Measurements from ENCODE around the gene CAND2.
A peak's percentile ranks its signal among the peaks of the same experiment; 100 is the strongest.
"Not testable (repeated sequence)": the region's sequence is repeated elsewhere in the genome, so short reads cannot be mapped to it uniquely, and the experiment has no call there.

CAND2 gene

GRCh38 chr3:12780751-12781150, 15.7 kb upstream of the CAND2 start:
- no peak overlapping the region for H3K4me3 ChIP-seq (ENCODE audit: low read depth, low read length)
- TF ChIP-seq CTCF (IDR thresholded peaks at IDR 0.05; ENCODE audit: borderline replicate concordance, insufficient read depth, low read depth, low read length) = no peak

GRCh38 chr3:12782172-12782815, 14.2 kb upstream of the CAND2 start:
- no peak overlapping the region for H3K4me3 ChIP-seq (ENCODE audit: low read depth, low read length)
- TF ChIP-seq CTCF (IDR thresholded peaks at IDR 0.05; ENCODE audit: borderline replicate concordance, insufficient read depth, low read depth, low read length) = no peak

GRCh38 chr3:12785096-12785495, 11.4 kb upstream of the CAND2 start:
- H3K4me3 ChIP-seq (ENCODE audit: low read depth, low read length) = no peak overlapping the region
- TF ChIP-seq CTCF (IDR thresholded peaks at IDR 0.05; ENCODE audit: borderline replicate concordance, insufficient read depth, low read depth, low read length) = no peak

GRCh38 chr3:12787346-12787745, 9.1 kb upstream of the CAND2 start:
- TF ChIP-seq CTCF (IDR thresholded peaks at IDR 0.05; ENCODE audit: borderline replicate concordance, insufficient read depth, low read depth, low read length) = peak; percentile 50; the same call in 1 of the 2 replicates
- H3K4me3 ChIP-seq (ENCODE audit: low read depth, low read length) = not testable (repeated sequence)

GRCh38 chr3:12787967-12788690, 8.4 kb upstream of the CAND2 start:
- H3K4me3 ChIP-seq (ENCODE audit: low read depth, low read length) = not testable (repeated sequence)

- no peak overlapping the region for H3K4me3 ChIP-seq (ENCODE audit: low read depth, low read length)
- no peak for TF ChIP-seq CTCF (IDR thresholded peaks at IDR 0.05; ENCODE audit: borderline replicate concordance, insufficient read depth, low read depth, low read length)
Measured at GRCh38 chr3:12791430-12791829, 5.0 kb upstream of the CAND2 start.

GRCh38 chr3:12793701-12794100, 2.8 kb upstream of the CAND2 start:
- H3K4me3 ChIP-seq (ENCODE audit: low read depth, low read length) = no peak overlapping the region
- TF ChIP-seq CTCF (IDR thresholded peaks at IDR 0.05; ENCODE audit: borderline replicate concordance, insufficient read depth, low read depth, low read length) = no peak
